Fibroblast of pulmonary artery (primary cell): ENCODE measurements around the gene CGNL1.

Experiments used
- DNase-seq: peaks from one replicate; pipeline ENCODE4 v3.0.0-alpha.2; 2010; ENCODE audit warnings: low read depth
- H3K4me3 ChIP-seq: replicated peaks from 2 replicates; pipeline ENCODE4 v1.5.1; 2011; ENCODE audit warnings: low read depth, mild to moderate bottlenecking, control low read depth, low read length, moderate library complexity
- CTCF ChIP-seq: IDR thresholded peaks from 2 replicates; pipeline ENCODE4 v1.5.1; 2011; ENCODE audit warnings: mild to moderate bottlenecking, control low read depth, low read length, inconsistent platforms; ENCODE audit errors: missing control alignments

The CGNL1 gene

GRCh38 chr15:57332326-57332725 lies 44.0 kb upstream of the CGNL1 start:
- DNase-seq, result no peak
- H3K4me3 ChIP-seq, result no peak overlapping the region
- no peak for TF ChIP-seq CTCF

- no peak overlapping the region for H3K4me3 ChIP-seq
- peak; percentile 54 for DNase-seq
Observed at GRCh38 chr15:57333487-57333886, 42.8 kb upstream of the CGNL1 start.

GRCh38 chr15:57334257-57334656 lies 42.0 kb upstream of the CGNL1 start:
- no peak overlapping the region for H3K4me3 ChIP-seq
- peak; percentile 50 for DNase-seq
- no peak for TF ChIP-seq CTCF

More at GRCh38 chr15:57333487-57333886, 42.8 kb upstream of the CGNL1 start:
- TF ChIP-seq CTCF, result no peak

GRCh38 chr15:57335293-57335715 lies 41.0 kb upstream of the CGNL1 start:
- DNase-seq, result no peak
- no peak overlapping the region for H3K4me3 ChIP-seq
- TF ChIP-seq CTCF, result no peak

- TF ChIP-seq CTCF, result no peak
- no peak for DNase-seq
Observed at GRCh38 chr15:57335719-57336118, 40.6 kb upstream of the CGNL1 start.

GRCh38 chr15:57337868-57338411 lies 38.4 kb upstream of the CGNL1 start:
- DNase-seq, result peak; percentile 76
- peak; percentile 34 for TF ChIP-seq CTCF
- H3K4me3 ChIP-seq, result no peak overlapping the region

More at GRCh38 chr15:57335719-57336118, 40.6 kb upstream of the CGNL1 start:
- no peak overlapping the region for H3K4me3 ChIP-seq

- no peak for TF ChIP-seq CTCF
- H3K4me3 ChIP-seq, result no peak overlapping the region
- DNase-seq, result no peak
Observed at GRCh38 chr15:57339321-57339720, 37.0 kb upstream of the CGNL1 start.
